ENCODE results near the gene UNC13D. TPM values are rescaled to one million over a fixed set of nuclear protein-coding genes. Genes with fewer than 3 reads are reported as not detected.

UNC13D gene
- total RNA-seq, 4 donors from 2014 or later: 3.2 to 27.1 (median 8.2) TPM

GRCh38 chr17:75777296-75777922 lies 66.8 kb downstream of the UNC13D start:
- TF ChIP-seq CTCF (IDR thresholded peaks at IDR 0.05): no peak
- DNase-seq (ENCODE audit: low spot score) (no peak), ATAC-seq (ENCODE audit: low FRiP score) (no peak)

Other genes starting within 250 kb of the UNC13D start
- gene SMIM5, start 211.0 kb downstream of the UNC13D start, total RNA-seq: 1 to 10 TPM in 2 of 4 donors, under 1 TPM in 2; 0.31 to 2.0 (median 1.0) TPM
- gene RECQL5, start 177.2 kb downstream of the UNC13D start, total RNA-seq: 10 to 100 TPM; 10.9 to 20.6 (median 13.3) TPM
- 100 to 1,000 TPM in 1 of 4 donors, 10 to 100 TPM in 3; 52.9 to 105 (median 68.8) TPM for gene SAP30BP, start 177.1 kb downstream of the UNC13D start, total RNA-seq
- 10 to 100 TPM; 10.7 to 27.0 (median 17.3) TPM for gene ITGB4, start 122.9 kb downstream of the UNC13D start, total RNA-seq
- gene GALK1, start 79.2 kb downstream of the UNC13D start, total RNA-seq: 10 to 100 TPM; 15.9 to 51.5 (median 28.5) TPM
- gene UNK, start 59.6 kb downstream of the UNC13D start, total RNA-seq: 10 to 100 TPM; 19.4 to 38.9 (median 24.3) TPM
- gene WBP2, start 10.9 kb upstream of the UNC13D start, total RNA-seq: 10 to 100 TPM; 43.1 to 72.3 (median 50.2) TPM
- gene TRIM47, start 34.2 kb upstream of the UNC13D start, total RNA-seq: 10 to 100 TPM; 18.5 to 53.8 (median 29.6) TPM
- gene TRIM65, start 52.5 kb upstream of the UNC13D start, total RNA-seq: 10 to 100 TPM; 10.0 to 37.4 (median 16.2) TPM
- 10 to 100 TPM; 24.9 to 46.0 (median 35.6) TPM for gene MRPL38, start 60.5 kb upstream of the UNC13D start, total RNA-seq
- 1 to 10 TPM; 4.7 to 8.8 (median 7.0) TPM for gene FBF1, start 96.6 kb upstream of the UNC13D start, total RNA-seq
- gene ACOX1, start 134.8 kb upstream of the UNC13D start, total RNA-seq: 100 to 1,000 TPM in 3 of 4 donors, 10 to 100 TPM in 1; 63.7 to 176 (median 123) TPM
- 10 to 100 TPM; 17.5 to 28.6 (median 19.9) TPM for gene TEN1, start 134.8 kb upstream of the UNC13D start, total RNA-seq
- 1 to 10 TPM; 5.0 to 8.0 (median 5.8) TPM for gene CDK3, start 156.5 kb upstream of the UNC13D start, total RNA-seq
- gene EVPL, start 182.9 kb upstream of the UNC13D start, total RNA-seq: 1 to 10 TPM in 3 of 4 donors, under 1 TPM in 1; 0.47 to 3.7 (median 1.4) TPM
- 10 to 100 TPM; 42.3 to 62.0 (median 49.6) TPM for gene SRP68, start 228.1 kb upstream of the UNC13D start, total RNA-seq
- under 1 TPM in 1 of 4 donors, not detected in 3; 0.50 TPM for gene GALR2, start 230.4 kb upstream of the UNC13D start, total RNA-seq
- not detected for gene ZACN, start 234.8 kb upstream of the UNC13D start, total RNA-seq